MM.1S (cell line): ENCODE measurements around the gene ITPA.
"Not testable (repeated sequence)": the region's sequence is repeated elsewhere in the genome, so short reads cannot be mapped to it uniquely, and the experiment has no call there.

Experiments
- EZH2 ChIP-seq: fragments of 300-600 bp; sonication (generic); optimal IDR thresholded peaks from 2 replicates; pipeline ENCODE3; 2017; ENCODE audit warnings: low read depth, mild to moderate bottlenecking, antibody characterized with exemption, low read length, mixed read lengths
- EZH2phosphoT487 ChIP-seq: fragments of 300-600 bp; sonication (generic); IDR thresholded peaks from 2 replicates; pipeline ENCODE4 v1.6.1; 2018; ENCODE audit warnings: antibody characterized with exemption, low read length
- TF ChIP-seq, protein P1 (sequence below): fragments of 300-600 bp; sonication (generic); IDR thresholded peaks from 2 replicates; pipeline ENCODE4 v1.5.1; 2016; ENCODE audit warnings: antibody characterized with exemption, low read length, mixed read lengths

- TF ChIP-seq, protein P1, sequence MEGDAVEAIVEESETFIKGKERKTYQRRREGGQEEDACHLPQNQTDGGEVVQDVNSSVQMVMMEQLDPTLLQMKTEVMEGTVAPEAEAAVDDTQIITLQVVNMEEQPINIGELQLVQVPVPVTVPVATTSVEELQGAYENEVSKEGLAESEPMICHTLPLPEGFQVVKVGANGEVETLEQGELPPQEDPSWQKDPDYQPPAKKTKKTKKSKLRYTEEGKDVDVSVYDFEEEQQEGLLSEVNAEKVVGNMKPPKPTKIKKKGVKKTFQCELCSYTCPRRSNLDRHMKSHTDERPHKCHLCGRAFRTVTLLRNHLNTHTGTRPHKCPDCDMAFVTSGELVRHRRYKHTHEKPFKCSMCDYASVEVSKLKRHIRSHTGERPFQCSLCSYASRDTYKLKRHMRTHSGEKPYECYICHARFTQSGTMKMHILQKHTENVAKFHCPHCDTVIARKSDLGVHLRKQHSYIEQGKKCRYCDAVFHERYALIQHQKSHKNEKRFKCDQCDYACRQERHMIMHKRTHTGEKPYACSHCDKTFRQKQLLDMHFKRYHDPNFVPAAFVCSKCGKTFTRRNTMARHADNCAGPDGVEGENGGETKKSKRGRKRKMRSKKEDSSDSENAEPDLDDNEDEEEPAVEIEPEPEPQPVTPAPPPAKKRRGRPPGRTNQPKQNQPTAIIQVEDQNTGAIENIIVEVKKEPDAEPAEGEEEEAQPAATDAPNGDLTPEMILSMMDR, result not testable (repeated sequence)
- TF ChIP-seq EZH2, EZH2phosphoT487: not testable (repeated sequence)
Measured at GRCh38 chr20:3215359-3215917, 6.1 kb downstream of the ITPA start.
